GM18505 (cell line): ENCODE measurements around the gene FBXL22.

Source experiments
- ATAC-seq: cut with Tn5 transposase; IDR thresholded peaks from one replicate; pipeline ENCODE4 v1.9.1; 2021; ENCODE audit not compliant: unreplicated experiment
- POLR2A ChIP-seq: IDR thresholded peaks from 4 replicates; pipeline ENCODE4 v1.6.1; 2011; ENCODE audit warnings: borderline replicate concordance; ENCODE audit not compliant: insufficient read depth, insufficient read length; ENCODE audit errors: extremely low read depth

The FBXL22 gene

GRCh38 chr15:63600001-63600615 is 2.9 kb downstream of the FBXL22 start:
- no peak for TF ChIP-seq POLR2A
- ATAC-seq, result peak; percentile 8

- TF ChIP-seq POLR2A, result peak; percentile 92
- ATAC-seq, result peak; percentile 70
These were observed 3.4 kb downstream of the FBXL22 start for GRCh38 chr15:63600616-63601025.

GRCh38 chr15:63601026-63601703 is 4.0 kb downstream of the FBXL22 start:
- ATAC-seq, result peak; percentile 9
- TF ChIP-seq POLR2A, result peak; percentile 66

- ATAC-seq, result no peak
- no peak for TF ChIP-seq POLR2A
These were observed 4.6 kb downstream of the FBXL22 start for GRCh38 chr15:63601704-63602185.

GRCh38 chr15:63602595-63602994 is 5.4 kb downstream of the FBXL22 start:
- TF ChIP-seq POLR2A, result no peak
- no peak for ATAC-seq

- TF ChIP-seq POLR2A, result no peak
- ATAC-seq, result no peak
These were observed 6.3 kb downstream of the FBXL22 start for GRCh38 chr15:63603516-63603915.

GRCh38 chr15:63604281-63604680 is 7.1 kb downstream of the FBXL22 start:
- peak; percentile 23 for TF ChIP-seq POLR2A
- no peak for ATAC-seq

- TF ChIP-seq POLR2A, result no peak
- ATAC-seq, result no peak
These were observed 7.8 kb downstream of the FBXL22 start for GRCh38 chr15:63605036-63605435.

GRCh38 chr15:63605816-63606215 is 8.6 kb downstream of the FBXL22 start:
- ATAC-seq, result no peak
- TF ChIP-seq POLR2A, result peak; percentile 11

- no peak for ATAC-seq
- TF ChIP-seq POLR2A, result no peak
These were observed 9.1 kb downstream of the FBXL22 start for GRCh38 chr15:63606308-63606707.

GRCh38 chr15:63608989-63609388 is 11.8 kb downstream of the FBXL22 start:
- TF ChIP-seq POLR2A, result no peak
- no peak for ATAC-seq

- ATAC-seq, result no peak
- TF ChIP-seq POLR2A, result no peak
These were observed 12.3 kb downstream of the FBXL22 start for GRCh38 chr15:63609448-63609847.

- ATAC-seq, result no peak
- TF ChIP-seq POLR2A, result no peak
These were observed 13.1 kb downstream of the FBXL22 start for GRCh38 chr15:63610209-63610841.

- no peak for ATAC-seq
- no peak for TF ChIP-seq POLR2A
These were observed 14.0 kb downstream of the FBXL22 start for GRCh38 chr15:63611177-63611576.
